WTC11 (cell line): ENCODE data around the gene FGD2. TPM values are rescaled to one million over a fixed set of nuclear protein-coding genes. Genes with fewer than 3 reads are reported as not detected.

Source experiments
- ATAC-seq: fragments of 200-7000 bp; cut with Tn5 transposase; 2 replicates; pipeline ENCODE4 v1.10.0; 2021; ENCODE audit warnings: mild to moderate bottlenecking, moderate library complexity
- CTCF ChIA-PET: fragments of 300-600 bp; sonication (Branson Sonifier 250); formaldehyde crosslinking; loops from one replicate; lab custom pipeline; 2021; ENCODE audit warnings: antibody characterized with exemption; lab: Charles Lee
- POLR2A ChIA-PET: fragments of 350-600 bp; sonication (Branson Sonifier 250); formaldehyde crosslinking; loops from one replicate; lab custom pipeline; 2021; ENCODE audit warnings: antibody characterized with exemption; lab: Charles Lee
- DNase-seq: peaks from one replicate; pipeline ENCODE4 v3.0.0; 2021; ENCODE audit warnings: low spot score
- H3K27ac Mint-ChIP-seq: 2 replicates; pipeline ENCODE4 v1.8.0; 2021; ENCODE audit warnings: mixed read lengths
- H3K27me3 Mint-ChIP-seq: 2 replicates; pipeline ENCODE4 v1.8.0; 2021; ENCODE audit warnings: low read depth, mild to moderate bottlenecking, moderate library complexity, mixed read lengths
- H3K36me3 Mint-ChIP-seq: 2 replicates; pipeline ENCODE4 v1.8.0; 2021; ENCODE audit warnings: mixed read lengths
- H3K4me1 Mint-ChIP-seq: 2 replicates; pipeline ENCODE4 v1.8.0; 2022; ENCODE audit warnings: mixed read lengths
- H3K4me3 Mint-ChIP-seq: 2 replicates; pipeline ENCODE4 v1.8.0; 2021; ENCODE audit warnings: mild to moderate bottlenecking, moderate library complexity, mixed read lengths
- H3K9me3 Mint-ChIP-seq: 2 replicates; pipeline ENCODE4 v1.8.0; 2021; ENCODE audit warnings: mixed read lengths
- ETV6 ChIP-seq: sonication (generic); formaldehyde crosslinking; IDR thresholded peaks from 2 replicates; pipeline ENCODE4 v1.8.1; 2022; ENCODE audit warnings: mild to moderate bottlenecking, missing genetic modification reagents
- GTF2I ChIP-seq: fragments of 250-450 bp; sonication (Bioruptor Pico); conservative IDR thresholded peaks from 2 replicates; pipeline ENCODE4 v1.4.0; 2021; ENCODE audit warnings: mild to moderate bottlenecking
- SMAD4 ChIP-seq: sonication (generic); formaldehyde crosslinking; IDR thresholded peaks from 2 replicates; pipeline ENCODE4 v1.8.0; 2022; ENCODE audit warnings: mild to moderate bottlenecking, missing genetic modification reagents
- TP53 ChIP-seq: sonication (generic); formaldehyde crosslinking; IDR thresholded peaks from 2 replicates; pipeline ENCODE4 v1.8.1; 2023; ENCODE audit warnings: mild to moderate bottlenecking, missing genetic modification reagents
- ZNF121 ChIP-seq: sonication (generic); formaldehyde crosslinking; IDR thresholded peaks from 2 replicates; pipeline ENCODE4 v1.8.0; 2023; ENCODE audit warnings: missing genetic modification reagents
- ZNF219 ChIP-seq: sonication (generic); formaldehyde crosslinking; IDR thresholded peaks from 2 replicates; pipeline ENCODE4 v1.8.0; 2023; ENCODE audit warnings: missing genetic modification reagents, mild to moderate bottlenecking, borderline replicate concordance
- total RNA-seq: library from RNA; stranded (reverse); gene quantifications from 3 replicates; pipeline ENCODE4 v1.2.3, GENCODE V29; 2021
- TF ChIP-seq, protein P1 (sequence below): sonication (generic); formaldehyde crosslinking; conservative IDR thresholded peaks from 2 replicates; pipeline ENCODE4 v1.8.1; 2023; ENCODE audit warnings: mild to moderate bottlenecking, low read depth, missing genetic modification reagents, moderate library complexity
- TF ChIP-seq, protein P2 (sequence below): sonication (generic); formaldehyde crosslinking; IDR thresholded peaks from 2 replicates; pipeline ENCODE4 v1.8.0; 2022; ENCODE audit warnings: missing genetic modification reagents
- TF ChIP-seq, protein P3 (sequence below): sonication (generic); formaldehyde crosslinking; IDR thresholded peaks from 2 replicates; pipeline ENCODE4 v1.8.1; 2022; ENCODE audit warnings: mild to moderate bottlenecking, moderate library complexity, missing genetic modification reagents
- TF ChIP-seq, protein P4 (sequence below): sonication (generic); formaldehyde crosslinking; IDR thresholded peaks from 2 replicates; pipeline ENCODE4 v1.8.1; 2023; ENCODE audit warnings: mild to moderate bottlenecking, missing genetic modification reagents
- TF ChIP-seq, protein P5 (sequence below): fragments of 250-450 bp; sonication (Bioruptor Pico); IDR thresholded peaks from 2 replicates; pipeline ENCODE4 v1.9.0; 2021; ENCODE audit warnings: mild to moderate bottlenecking, borderline replicate concordance
- TF ChIP-seq, protein P6 (sequence below): sonication (generic); formaldehyde crosslinking; IDR thresholded peaks from 2 replicates; pipeline ENCODE4 v1.8.1; 2022; ENCODE audit warnings: missing genetic modification reagents, borderline replicate concordance

The FGD2 gene
- total RNA-seq, 1 experiment from 2014 or later = 0.31 TPM

DNA sequence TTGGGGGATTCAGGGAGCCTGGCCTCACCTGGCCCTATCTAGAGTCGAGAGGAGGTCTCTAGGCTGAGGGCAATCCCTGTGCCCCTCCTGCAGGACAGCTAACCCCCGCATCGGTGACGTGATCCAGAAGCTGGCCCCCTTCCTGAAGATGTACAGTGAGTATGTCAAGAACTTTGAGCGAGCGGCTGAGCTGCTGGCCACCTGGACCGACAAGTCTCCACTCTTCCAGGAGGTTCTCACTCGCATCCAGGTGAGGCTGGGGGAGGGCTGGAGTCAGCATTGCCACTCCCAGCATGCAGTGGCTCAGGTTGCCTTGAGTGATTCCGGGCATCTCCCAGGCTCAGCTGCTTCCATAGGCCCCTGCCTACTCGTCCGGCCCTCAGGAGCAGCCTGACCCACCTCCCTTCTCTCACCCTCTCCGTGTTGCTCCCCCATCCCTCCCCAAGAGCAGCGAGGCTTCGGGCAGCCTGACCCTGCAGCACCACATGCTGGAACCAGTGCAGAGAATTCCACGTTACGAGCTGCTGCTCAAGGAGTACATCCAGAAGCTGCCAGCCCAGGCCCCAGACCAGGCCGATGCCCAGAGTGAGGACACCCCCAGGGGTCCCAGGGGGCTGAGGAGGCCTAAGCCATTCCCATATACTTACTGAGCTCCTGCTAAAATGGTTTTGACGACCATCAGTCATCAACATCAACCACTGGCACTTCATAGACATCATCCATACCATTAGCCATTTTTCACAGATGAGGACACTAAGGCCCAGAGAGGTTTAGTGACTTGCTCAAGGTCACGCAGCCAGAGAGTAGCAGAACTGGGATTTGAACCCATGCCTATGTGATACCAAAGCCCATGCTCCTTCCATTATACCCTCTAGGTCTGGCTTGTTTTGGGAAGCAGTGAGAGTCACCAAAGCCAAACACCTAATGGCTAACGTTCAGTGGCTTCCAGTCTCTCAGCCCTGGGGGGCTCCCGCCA lies 8.3 kb downstream of the FGD2 start:
- Mint-ChIP-seq H3K27me3 (no peaks in the 10 kb centered on the region), H3K36me3 (no peaks in the 10 kb centered on the region), H3K4me1 (peaks cover 7% of the 10 kb centered on the region; the same call in 1 of the 2 replicates), H3K4me3 (no peak overlapping the region), H3K27ac (no peak overlapping the region), H3K9me3 (no peaks in the 10 kb centered on the region)
- DNase-seq (no peak), ATAC-seq (no peak; the same call in 1 of the 2 replicates)
- CTCF ChIA-PET = interaction anchor here (0.6 to 1.5 kb wide), 5 partner anchors 8 to 248 kb away, joined by 3 to 7 read pairs (median 5); no protein-coding TSS in a partner anchor
- POLR2A ChIA-PET = no interaction called here
- no peak for TF ChIP-seq ZNF121 (CRISPR knock-in tag)
- TF ChIP-seq, protein P1, sequence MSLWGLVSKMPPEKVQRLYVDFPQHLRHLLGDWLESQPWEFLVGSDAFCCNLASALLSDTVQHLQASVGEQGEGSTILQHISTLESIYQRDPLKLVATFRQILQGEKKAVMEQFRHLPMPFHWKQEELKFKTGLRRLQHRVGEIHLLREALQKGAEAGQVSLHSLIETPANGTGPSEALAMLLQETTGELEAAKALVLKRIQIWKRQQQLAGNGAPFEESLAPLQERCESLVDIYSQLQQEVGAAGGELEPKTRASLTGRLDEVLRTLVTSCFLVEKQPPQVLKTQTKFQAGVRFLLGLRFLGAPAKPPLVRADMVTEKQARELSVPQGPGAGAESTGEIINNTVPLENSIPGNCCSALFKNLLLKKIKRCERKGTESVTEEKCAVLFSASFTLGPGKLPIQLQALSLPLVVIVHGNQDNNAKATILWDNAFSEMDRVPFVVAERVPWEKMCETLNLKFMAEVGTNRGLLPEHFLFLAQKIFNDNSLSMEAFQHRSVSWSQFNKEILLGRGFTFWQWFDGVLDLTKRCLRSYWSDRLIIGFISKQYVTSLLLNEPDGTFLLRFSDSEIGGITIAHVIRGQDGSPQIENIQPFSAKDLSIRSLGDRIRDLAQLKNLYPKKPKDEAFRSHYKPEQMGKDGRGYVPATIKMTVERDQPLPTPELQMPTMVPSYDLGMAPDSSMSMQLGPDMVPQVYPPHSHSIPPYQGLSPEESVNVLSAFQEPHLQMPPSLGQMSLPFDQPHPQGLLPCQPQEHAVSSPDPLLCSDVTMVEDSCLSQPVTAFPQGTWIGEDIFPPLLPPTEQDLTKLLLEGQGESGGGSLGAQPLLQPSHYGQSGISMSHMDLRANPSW (CRISPR knock-in tag) = no peak
- TF ChIP-seq, protein P2, sequence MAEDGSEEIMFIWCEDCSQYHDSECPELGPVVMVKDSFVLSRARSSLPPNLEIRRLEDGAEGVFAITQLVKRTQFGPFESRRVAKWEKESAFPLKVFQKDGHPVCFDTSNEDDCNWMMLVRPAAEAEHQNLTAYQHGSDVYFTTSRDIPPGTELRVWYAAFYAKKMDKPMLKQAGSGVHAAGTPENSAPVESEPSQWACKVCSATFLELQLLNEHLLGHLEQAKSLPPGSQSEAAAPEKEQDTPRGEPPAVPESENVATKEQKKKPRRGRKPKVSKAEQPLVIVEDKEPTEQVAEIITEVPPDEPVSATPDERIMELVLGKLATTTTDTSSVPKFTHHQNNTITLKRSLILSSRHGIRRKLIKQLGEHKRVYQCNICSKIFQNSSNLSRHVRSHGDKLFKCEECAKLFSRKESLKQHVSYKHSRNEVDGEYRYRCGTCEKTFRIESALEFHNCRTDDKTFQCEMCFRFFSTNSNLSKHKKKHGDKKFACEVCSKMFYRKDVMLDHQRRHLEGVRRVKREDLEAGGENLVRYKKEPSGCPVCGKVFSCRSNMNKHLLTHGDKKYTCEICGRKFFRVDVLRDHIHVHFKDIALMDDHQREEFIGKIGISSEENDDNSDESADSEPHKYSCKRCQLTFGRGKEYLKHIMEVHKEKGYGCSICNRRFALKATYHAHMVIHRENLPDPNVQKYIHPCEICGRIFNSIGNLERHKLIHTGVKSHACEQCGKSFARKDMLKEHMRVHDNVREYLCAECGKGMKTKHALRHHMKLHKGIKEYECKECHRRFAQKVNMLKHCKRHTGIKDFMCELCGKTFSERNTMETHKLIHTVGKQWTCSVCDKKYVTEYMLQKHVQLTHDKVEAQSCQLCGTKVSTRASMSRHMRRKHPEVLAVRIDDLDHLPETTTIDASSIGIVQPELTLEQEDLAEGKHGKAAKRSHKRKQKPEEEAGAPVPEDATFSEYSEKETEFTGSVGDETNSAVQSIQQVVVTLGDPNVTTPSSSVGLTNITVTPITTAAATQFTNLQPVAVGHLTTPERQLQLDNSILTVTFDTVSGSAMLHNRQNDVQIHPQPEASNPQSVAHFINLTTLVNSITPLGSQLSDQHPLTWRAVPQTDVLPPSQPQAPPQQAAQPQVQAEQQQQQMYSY (CRISPR knock-in tag) = no peak
- TF ChIP-seq, protein P3, sequence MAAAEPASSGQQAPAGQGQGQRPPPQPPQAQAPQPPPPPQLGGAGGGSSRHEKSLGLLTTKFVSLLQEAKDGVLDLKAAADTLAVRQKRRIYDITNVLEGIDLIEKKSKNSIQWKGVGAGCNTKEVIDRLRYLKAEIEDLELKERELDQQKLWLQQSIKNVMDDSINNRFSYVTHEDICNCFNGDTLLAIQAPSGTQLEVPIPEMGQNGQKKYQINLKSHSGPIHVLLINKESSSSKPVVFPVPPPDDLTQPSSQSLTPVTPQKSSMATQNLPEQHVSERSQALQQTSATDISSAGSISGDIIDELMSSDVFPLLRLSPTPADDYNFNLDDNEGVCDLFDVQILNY (CRISPR knock-in tag) = no peak
- TF ChIP-seq TP53 = no peak

DNA sequence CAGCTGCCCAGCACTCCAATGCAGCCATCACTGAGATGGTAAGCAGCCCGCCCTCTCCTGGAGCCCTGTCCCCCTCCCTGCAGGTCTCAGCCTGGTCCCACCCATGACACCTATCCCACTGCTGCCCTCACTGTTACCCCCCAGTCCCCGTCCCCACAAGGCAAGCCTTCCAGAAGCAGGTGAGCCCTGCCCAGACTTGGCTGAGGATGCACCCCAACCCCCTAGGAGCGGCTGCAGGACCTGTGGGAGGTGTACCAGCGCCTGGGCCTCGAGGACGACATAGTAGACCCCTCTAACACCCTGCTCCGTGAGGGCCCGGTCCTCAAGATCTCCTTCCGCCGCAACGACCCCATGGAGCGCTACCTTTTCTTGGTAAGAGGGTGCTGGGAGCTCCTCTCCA lies 9.2 kb downstream of the FGD2 start:
- H3K36me3 Mint-ChIP-seq = no peaks in the 10 kb centered on the region
- POLR2A ChIA-PET = no interaction called here
- TF ChIP-seq, protein P4, sequence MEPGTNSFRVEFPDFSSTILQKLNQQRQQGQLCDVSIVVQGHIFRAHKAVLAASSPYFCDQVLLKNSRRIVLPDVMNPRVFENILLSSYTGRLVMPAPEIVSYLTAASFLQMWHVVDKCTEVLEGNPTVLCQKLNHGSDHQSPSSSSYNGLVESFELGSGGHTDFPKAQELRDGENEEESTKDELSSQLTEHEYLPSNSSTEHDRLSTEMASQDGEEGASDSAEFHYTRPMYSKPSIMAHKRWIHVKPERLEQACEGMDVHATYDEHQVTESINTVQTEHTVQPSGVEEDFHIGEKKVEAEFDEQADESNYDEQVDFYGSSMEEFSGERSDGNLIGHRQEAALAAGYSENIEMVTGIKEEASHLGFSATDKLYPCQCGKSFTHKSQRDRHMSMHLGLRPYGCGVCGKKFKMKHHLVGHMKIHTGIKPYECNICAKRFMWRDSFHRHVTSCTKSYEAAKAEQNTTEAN = no peak
- TF ChIP-seq ETV6 (no peak), ZNF219 (CRISPR knock-in tag) (no peak), GTF2I (CRISPR knock-in tag) (no peak), SMAD4 (CRISPR knock-in tag) (no peak)
- TF ChIP-seq, protein P5, sequence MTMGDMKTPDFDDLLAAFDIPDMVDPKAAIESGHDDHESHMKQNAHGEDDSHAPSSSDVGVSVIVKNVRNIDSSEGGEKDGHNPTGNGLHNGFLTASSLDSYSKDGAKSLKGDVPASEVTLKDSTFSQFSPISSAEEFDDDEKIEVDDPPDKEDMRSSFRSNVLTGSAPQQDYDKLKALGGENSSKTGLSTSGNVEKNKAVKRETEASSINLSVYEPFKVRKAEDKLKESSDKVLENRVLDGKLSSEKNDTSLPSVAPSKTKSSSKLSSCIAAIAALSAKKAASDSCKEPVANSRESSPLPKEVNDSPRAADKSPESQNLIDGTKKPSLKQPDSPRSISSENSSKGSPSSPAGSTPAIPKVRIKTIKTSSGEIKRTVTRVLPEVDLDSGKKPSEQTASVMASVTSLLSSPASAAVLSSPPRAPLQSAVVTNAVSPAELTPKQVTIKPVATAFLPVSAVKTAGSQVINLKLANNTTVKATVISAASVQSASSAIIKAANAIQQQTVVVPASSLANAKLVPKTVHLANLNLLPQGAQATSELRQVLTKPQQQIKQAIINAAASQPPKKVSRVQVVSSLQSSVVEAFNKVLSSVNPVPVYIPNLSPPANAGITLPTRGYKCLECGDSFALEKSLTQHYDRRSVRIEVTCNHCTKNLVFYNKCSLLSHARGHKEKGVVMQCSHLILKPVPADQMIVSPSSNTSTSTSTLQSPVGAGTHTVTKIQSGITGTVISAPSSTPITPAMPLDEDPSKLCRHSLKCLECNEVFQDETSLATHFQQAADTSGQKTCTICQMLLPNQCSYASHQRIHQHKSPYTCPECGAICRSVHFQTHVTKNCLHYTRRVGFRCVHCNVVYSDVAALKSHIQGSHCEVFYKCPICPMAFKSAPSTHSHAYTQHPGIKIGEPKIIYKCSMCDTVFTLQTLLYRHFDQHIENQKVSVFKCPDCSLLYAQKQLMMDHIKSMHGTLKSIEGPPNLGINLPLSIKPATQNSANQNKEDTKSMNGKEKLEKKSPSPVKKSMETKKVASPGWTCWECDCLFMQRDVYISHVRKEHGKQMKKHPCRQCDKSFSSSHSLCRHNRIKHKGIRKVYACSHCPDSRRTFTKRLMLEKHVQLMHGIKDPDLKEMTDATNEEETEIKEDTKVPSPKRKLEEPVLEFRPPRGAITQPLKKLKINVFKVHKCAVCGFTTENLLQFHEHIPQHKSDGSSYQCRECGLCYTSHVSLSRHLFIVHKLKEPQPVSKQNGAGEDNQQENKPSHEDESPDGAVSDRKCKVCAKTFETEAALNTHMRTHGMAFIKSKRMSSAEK (CRISPR knock-in tag) = no peak
- TF ChIP-seq, protein P6, sequence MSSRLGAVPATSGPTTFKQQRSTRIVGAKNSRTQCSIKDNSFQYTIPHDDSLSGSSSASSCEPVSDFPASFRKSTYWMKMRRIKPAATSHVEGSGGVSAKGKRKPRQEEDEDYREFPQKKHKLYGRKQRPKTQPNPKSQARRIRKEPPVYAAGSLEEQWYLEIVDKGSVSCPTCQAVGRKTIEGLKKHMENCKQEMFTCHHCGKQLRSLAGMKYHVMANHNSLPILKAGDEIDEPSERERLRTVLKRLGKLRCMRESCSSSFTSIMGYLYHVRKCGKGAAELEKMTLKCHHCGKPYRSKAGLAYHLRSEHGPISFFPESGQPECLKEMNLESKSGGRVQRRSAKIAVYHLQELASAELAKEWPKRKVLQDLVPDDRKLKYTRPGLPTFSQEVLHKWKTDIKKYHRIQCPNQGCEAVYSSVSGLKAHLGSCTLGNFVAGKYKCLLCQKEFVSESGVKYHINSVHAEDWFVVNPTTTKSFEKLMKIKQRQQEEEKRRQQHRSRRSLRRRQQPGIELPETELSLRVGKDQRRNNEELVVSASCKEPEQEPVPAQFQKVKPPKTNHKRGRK = no peak
- peaks cover 7% of the 10 kb centered on the region; the same call in 1 of the 2 replicates for H3K4me1 Mint-ChIP-seq
- H3K27me3 Mint-ChIP-seq = no peaks in the 10 kb centered on the region
- ATAC-seq (no peak), DNase-seq (no peak)
- CTCF ChIA-PET = no interaction called here
- H3K9me3 Mint-ChIP-seq = no peaks in the 10 kb centered on the region
- H3K27ac Mint-ChIP-seq = no peak overlapping the region
- no peak overlapping the region for H3K4me3 Mint-ChIP-seq
